Panc1 (cell line): ENCODE measurements around the gene HBEGF. TPM values are rescaled to one million over a fixed set of nuclear protein-coding genes. Genes with fewer than 3 reads are reported as not detected.

Experiments
- ATAC-seq: fragments of 200-7000 bp; cut with Tn5 transposase; 2 replicates; pipeline ENCODE4 v1.9.1; 2020; ENCODE audit warnings: mild to moderate bottlenecking, moderate library complexity
- BruUV-seq: library from RNA; stranded (reverse); fragments of 400-500 nt; replicated peaks from 2 replicates; lab custom pipeline; 2021; lab: Mats Ljungman, UMichigan
- CTCF ChIA-PET: fragments of 300-600 bp; sonication (Branson Sonifier 250); formaldehyde crosslinking; loops from one replicate; lab custom pipeline; 2022; ENCODE audit warnings: antibody characterized with exemption; lab: Charles Lee
- POLR2A ChIA-PET: fragments of 300-600 bp; sonication (Branson Sonifier 250); formaldehyde crosslinking; loops from one replicate; lab custom pipeline; 2022; ENCODE audit warnings: antibody characterized with exemption; lab: Charles Lee
- DNase-seq: peaks from one replicate; pipeline ENCODE4 v3.0.0-alpha.2; 2010; ENCODE audit warnings: low read depth, low spot score
- H3K27ac ChIP-seq: 2 replicates; pipeline ENCODE4 v1.5.1; 2011; ENCODE audit warnings: mild to moderate bottlenecking, low read length, inconsistent platforms
- H3K27me3 ChIP-seq: fragments of 200-500 bp; sonication (Bioruptor generic); 2 replicates; pipeline ENCODE4 v1.6.0; 2014; ENCODE audit warnings: low read length, inconsistent platforms; ENCODE audit not compliant: control insufficient read depth, insufficient read depth
- H3K36me3 ChIP-seq: fragments of 200-500 bp; sonication (Bioruptor generic); 2 replicates; pipeline ENCODE4 v1.5.1; 2014; ENCODE audit warnings: inconsistent platforms, mild to moderate bottlenecking, low read length, moderate library complexity; ENCODE audit not compliant: control insufficient read depth, insufficient read depth
- H3K4me1 ChIP-seq: 2 replicates; pipeline ENCODE4 v1.5.1; 2011; ENCODE audit warnings: inconsistent platforms, mild to moderate bottlenecking, low read length, moderate library complexity; ENCODE audit not compliant: control insufficient read depth, insufficient read depth
- H3K4me3 ChIP-seq, 2 experiments: 2 replicates each; pipeline ENCODE4 v1.5.1; 2011 to 2012; ENCODE audit warnings: low read depth in 2 of 2, low read length in 2 of 2, mild to moderate bottlenecking in 2 of 2, inconsistent platforms in 1 of 2, moderate library complexity in 1 of 2
- H3K9me3 ChIP-seq: fragments of 200-500 bp; sonication (Bioruptor generic); 2 replicates; pipeline ENCODE4 v1.5.1; 2014; ENCODE audit warnings: low read depth, mild to moderate bottlenecking, inconsistent platforms, low read length, moderate library complexity; ENCODE audit not compliant: control insufficient read depth, insufficient read depth
- CTCF ChIP-seq: fragments of 450-650 bp; IDR thresholded peaks from 2 replicates; pipeline ENCODE4 v1.5.1; 2017; ENCODE audit warnings: mild to moderate bottlenecking
- POLR2AphosphoS5 ChIP-seq: IDR thresholded peaks from 2 replicates; pipeline ENCODE4 v1.6.1; 2012; ENCODE audit warnings: mild to moderate bottlenecking, low read depth, low read length, moderate library complexity
- REST ChIP-seq, 2 experiments: IDR thresholded peaks; 2 replicates each; pipeline ENCODE4 v1.6.1; 2011 to 2012; ENCODE audit warnings: low read depth in 2 of 2, control low read depth in 1 of 2, low read length in 1 of 2, mild to moderate bottlenecking in 1 of 2, moderate library complexity in 1 of 2; ENCODE audit not compliant: insufficient read depth in 1 of 2
- SIN3A ChIP-seq: IDR thresholded peaks from 2 replicates; pipeline ENCODE4 v1.6.1; 2012; ENCODE audit warnings: low read depth, mild to moderate bottlenecking, low read length, moderate library complexity, borderline replicate concordance; ENCODE audit not compliant: insufficient read depth
- TCF7L2 ChIP-seq: IDR thresholded peaks from 2 replicates; pipeline ENCODE4 v1.6.1; 2011; ENCODE audit warnings: mild to moderate bottlenecking, low read depth, low read length, inconsistent platforms
- in situ Hi-C: cut with HindIII; loops from 2 replicates; pipeline ENCODE4 v1.10.0; 2016; ENCODE audit warnings: low sequenced_read_pairs, low pct_unique_long_range_greater_than_20kb
- intact Hi-C: fragments of 100-400 bp; cut with micrococcal nuclease; formaldehyde crosslinking; loops from one replicate; pipeline ENCODE4 v1.10.0; 2022; ENCODE audit not compliant: unreplicated experiment
- total RNA-seq: library from RNA; stranded (reverse); gene quantifications from one replicate; pipeline ENCODE4 v1.2.1, GENCODE V29; 2021; ENCODE audit not compliant: unreplicated experiment

Gene HBEGF
- total RNA-seq, 1 experiment from 2014 or later = 5.0 TPM

GRCh38 chr5:140329739-140330481 is 16.5 kb downstream of the HBEGF start:
- no peaks in the 10 kb centered on the region for H3K36me3 ChIP-seq
- no peak for TF ChIP-seq TCF7L2
- no peak for TF ChIP-seq POLR2AphosphoS5
- TF ChIP-seq SIN3A = no peak
- no peak for TF ChIP-seq CTCF
- no peak for TF ChIP-seq REST (IDR thresholded peaks at IDR 0.05; ENCODE audit: insufficient read depth in 1 of 2, low read depth in 2 of 2, low read length in 1 of 2)
- H3K9me3 ChIP-seq = no peaks in the 10 kb centered on the region
- no peak overlapping the region for H3K4me3 ChIP-seq
- DNase-seq (no peak), ATAC-seq (peak; percentile 55; the same call in 1 of the 2 replicates)
- ChIA-PET CTCF (interaction anchor here (1.2 to 1.8 kb wide), 2 partner anchors 16 to 43 kb away, joined by 3 to 4 read pairs; partner anchors contain the start of gene HBEGF), POLR2A (interaction anchor here (0.7 kb wide), 1 partner anchor 68 kb away, joined by 11 read pairs; no protein-coding TSS in a partner anchor)
- no peak overlapping the region for H3K27ac ChIP-seq
- no peaks in the 10 kb centered on the region for H3K4me1 ChIP-seq
- H3K27me3 ChIP-seq = no peaks in the 10 kb centered on the region
- in situ Hi-C loops = no loop called here
- BruUV-seq = no TSS peak
- intact Hi-C loops = no loop called here

- in situ Hi-C loops (no loop called here), intact Hi-C loops (no loop called here)
- no peak overlapping the region for H3K27ac ChIP-seq
- no peak for ATAC-seq
- no peak overlapping the region for H3K4me3 ChIP-seq
- no peak for DNase-seq
- H3K4me1 ChIP-seq = peaks cover 10% of the 10 kb centered on the region
- H3K9me3 ChIP-seq = no peaks in the 10 kb centered on the region
- TF ChIP-seq CTCF (no peak), TCF7L2 (no peak), SIN3A (no peak), POLR2AphosphoS5 (no peak), REST (IDR thresholded peaks at IDR 0.05; ENCODE audit: insufficient read depth in 1 of 2, low read depth in 2 of 2, low read length in 1 of 2) (no peak)
- no TSS peak for BruUV-seq
- H3K27me3 ChIP-seq = no peaks in the 10 kb centered on the region
- CTCF ChIA-PET = interaction anchor here (0.7 to 1.8 kb wide), 4 partner anchors 10 to 1264 kb away, joined by 4 to 5 read pairs (median 4); partner anchors contain the start of gene HBEGF
- no peaks in the 10 kb centered on the region for H3K36me3 ChIP-seq
- POLR2A ChIA-PET = interaction anchor here (0.7 to 0.9 kb wide), 2 partner anchors 18 to 82 kb away, joined by 3 read pairs; no protein-coding TSS in a partner anchor
Measured at GRCh38 chr5:140328036-140328764, 18.2 kb downstream of the HBEGF start.
